ENCODE data around the gene DENND1A. TPM values are rescaled to one million over a fixed set of nuclear protein-coding genes. Genes with fewer than 3 reads are reported as not detected.

Gene DENND1A
- total and polyA plus RNA-seq, 11 donors: 9.8 to 24.0 (median 14.7) TPM

- Histone ChIP-seq H3K4me3 (no peak overlapping the region), H3K27ac (no peak overlapping the region), H3K9me3 (no peaks in the 10 kb centered on the region), H3K4me1 (no peaks in the 10 kb centered on the region), H3K36me3 (peaks cover 0 to 39% (median 9%) of the 10 kb centered on the region in 9 donors), H3K27me3 (no peaks in the 10 kb centered on the region)
- WGBS, 4 donors: 79 to 89% (median 88%) methylated on average over 17 of the region's 17 CpGs
- ATAC-seq (no peak), DNase-seq (no peak)
- TF ChIP-seq, protein P1, sequence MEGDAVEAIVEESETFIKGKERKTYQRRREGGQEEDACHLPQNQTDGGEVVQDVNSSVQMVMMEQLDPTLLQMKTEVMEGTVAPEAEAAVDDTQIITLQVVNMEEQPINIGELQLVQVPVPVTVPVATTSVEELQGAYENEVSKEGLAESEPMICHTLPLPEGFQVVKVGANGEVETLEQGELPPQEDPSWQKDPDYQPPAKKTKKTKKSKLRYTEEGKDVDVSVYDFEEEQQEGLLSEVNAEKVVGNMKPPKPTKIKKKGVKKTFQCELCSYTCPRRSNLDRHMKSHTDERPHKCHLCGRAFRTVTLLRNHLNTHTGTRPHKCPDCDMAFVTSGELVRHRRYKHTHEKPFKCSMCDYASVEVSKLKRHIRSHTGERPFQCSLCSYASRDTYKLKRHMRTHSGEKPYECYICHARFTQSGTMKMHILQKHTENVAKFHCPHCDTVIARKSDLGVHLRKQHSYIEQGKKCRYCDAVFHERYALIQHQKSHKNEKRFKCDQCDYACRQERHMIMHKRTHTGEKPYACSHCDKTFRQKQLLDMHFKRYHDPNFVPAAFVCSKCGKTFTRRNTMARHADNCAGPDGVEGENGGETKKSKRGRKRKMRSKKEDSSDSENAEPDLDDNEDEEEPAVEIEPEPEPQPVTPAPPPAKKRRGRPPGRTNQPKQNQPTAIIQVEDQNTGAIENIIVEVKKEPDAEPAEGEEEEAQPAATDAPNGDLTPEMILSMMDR (IDR thresholded peaks at IDR 0.05): no peak
- TF ChIP-seq POLR2A (IDR thresholded peaks at IDR 0.05): no peak
- intact Hi-C loops (cut with DNase I): no loop called here
Measured at GRCh38 chr9:123420592-123421111, 509.3 kb downstream of the DENND1A start.

DNA sequence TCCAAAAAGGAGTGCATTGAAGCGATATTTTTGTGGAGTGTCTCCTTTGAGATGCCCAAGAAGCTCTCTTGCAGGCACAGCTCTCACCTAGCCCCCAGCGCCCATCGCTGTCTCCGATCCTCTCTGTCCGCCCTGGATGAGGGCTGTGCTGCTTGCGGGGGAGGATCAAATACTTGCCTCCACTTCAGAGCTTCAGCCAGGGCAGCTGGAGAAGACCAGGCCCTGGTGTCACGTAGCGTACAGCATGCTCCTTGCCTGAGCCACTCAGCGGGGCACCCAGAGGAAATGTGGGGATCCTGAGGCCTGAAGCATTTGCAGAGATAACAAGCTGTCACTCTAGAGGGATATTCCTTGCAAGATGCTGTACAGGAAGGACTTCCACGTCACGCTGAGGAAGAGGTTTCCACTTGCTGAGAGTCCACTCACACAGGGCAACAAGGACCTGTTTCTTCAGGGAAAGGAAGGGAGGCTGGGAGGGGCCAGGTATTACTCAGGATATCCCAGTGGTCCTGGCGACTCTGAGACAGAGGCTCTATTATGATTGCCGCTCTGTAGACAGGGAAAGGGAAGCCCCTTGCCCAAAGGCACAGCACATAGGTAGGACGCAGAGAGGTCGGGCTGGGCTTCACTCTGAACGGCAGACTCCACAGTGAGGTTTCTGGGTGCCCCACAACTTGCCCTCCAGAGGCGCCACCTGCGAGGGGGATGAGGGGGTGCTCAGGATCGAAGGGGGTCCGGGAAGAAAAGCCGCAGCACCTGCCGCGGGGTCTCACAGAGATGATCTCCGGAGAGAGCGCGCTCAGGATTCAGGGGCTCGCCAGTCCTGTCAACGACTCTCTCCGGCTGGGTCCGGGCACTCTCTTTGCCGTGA, 510.0 kb downstream of the DENND1A start:
- H3K27me3 ChIP-seq: no peaks in the 10 kb centered on the region
- H3K36me3 ChIP-seq: peaks cover 0 to 35% (median 9%) of the 10 kb centered on the region in 9 donors
- no peak overlapping the region for H3K4me3 ChIP-seq
- no peak overlapping the region for H3K27ac ChIP-seq
- WGBS, 4 donors: 87 to 89% (median 88%) methylated on average over 29 to 31 of the region's 31 CpGs
- ATAC-seq (no peak), DNase-seq (no peak)
- no peaks in the 10 kb centered on the region for H3K9me3 ChIP-seq
- no peak for TF ChIP-seq POLR2A (IDR thresholded peaks at IDR 0.05)
- TF ChIP-seq, protein P1 (IDR thresholded peaks at IDR 0.05): no peak
- no peaks in the 10 kb centered on the region for H3K4me1 ChIP-seq
- intact Hi-C loops (cut with DNase I): no loop called here

- H3K9me3 ChIP-seq: no peaks in the 10 kb centered on the region
- H3K27ac ChIP-seq: no peak overlapping the region
- H3K4me3 ChIP-seq: no peak overlapping the region
- ATAC-seq: no peak
- no peak for DNase-seq
- H3K36me3 ChIP-seq: peaks cover 0 to 28% (median 9%) of the 10 kb centered on the region in 9 donors
- TF ChIP-seq, protein P1 (IDR thresholded peaks at IDR 0.05): no peak
- TF ChIP-seq POLR2A (IDR thresholded peaks at IDR 0.05): no peak
- intact Hi-C loops (cut with DNase I): no loop called here
- 85 to 100% (median 95%) methylated on average over 4 of the region's 4 CpGs for WGBS, 4 donors
- no peaks in the 10 kb centered on the region for H3K27me3 ChIP-seq
- no peaks in the 10 kb centered on the region for H3K4me1 ChIP-seq
Measured at GRCh38 chr9:123419091-123419490, 510.8 kb downstream of the DENND1A start.

- Histone ChIP-seq H3K36me3 (peaks cover 0 to 28% (median 9%) of the 10 kb centered on the region in 9 donors), H3K4me1 (no peaks in the 10 kb centered on the region), H3K4me3 (no peak overlapping the region), H3K27ac (no peak overlapping the region), H3K9me3 (no peaks in the 10 kb centered on the region), H3K27me3 (no peaks in the 10 kb centered on the region)
- WGBS, 4 donors: 90 to 98% (median 96%) methylated on average over 9 to 10 of the region's 10 CpGs
- no peak for TF ChIP-seq POLR2A (IDR thresholded peaks at IDR 0.05)
- TF ChIP-seq, protein P1 (IDR thresholded peaks at IDR 0.05): no peak
- DNase-seq (no peak), ATAC-seq (no peak)
- intact Hi-C loops (cut with DNase I): no loop called here
Measured at GRCh38 chr9:123418506-123418905, 511.4 kb downstream of the DENND1A start.

Data from heart left ventricle (tissue), 16 donors.